ENCODE measurements around the gene LAMC1.

LAMC1 gene

DNA sequence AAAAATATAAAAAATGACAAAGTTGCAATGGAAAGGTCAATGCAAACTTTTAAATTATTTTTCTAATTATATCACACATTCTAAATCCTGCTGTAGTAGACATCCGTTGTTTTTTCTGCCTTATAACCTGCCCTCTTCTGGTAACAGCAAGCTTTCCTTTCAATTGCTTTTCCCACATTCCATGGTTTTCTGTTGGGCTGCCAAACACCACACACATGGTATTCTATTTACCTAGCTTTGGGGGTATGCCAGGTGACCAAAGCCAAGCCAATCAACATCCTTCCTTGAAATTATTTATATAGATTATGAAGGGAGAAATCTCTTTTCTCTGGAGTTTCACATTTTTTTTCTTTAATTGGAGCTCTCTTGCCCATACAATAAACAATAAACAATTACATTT lies 3.4 kb upstream of the LAMC1 start:
- in situ Hi-C loops (cut with MboI; ENCODE audit: low sequenced_read_pairs) = no loop called here

DNA sequence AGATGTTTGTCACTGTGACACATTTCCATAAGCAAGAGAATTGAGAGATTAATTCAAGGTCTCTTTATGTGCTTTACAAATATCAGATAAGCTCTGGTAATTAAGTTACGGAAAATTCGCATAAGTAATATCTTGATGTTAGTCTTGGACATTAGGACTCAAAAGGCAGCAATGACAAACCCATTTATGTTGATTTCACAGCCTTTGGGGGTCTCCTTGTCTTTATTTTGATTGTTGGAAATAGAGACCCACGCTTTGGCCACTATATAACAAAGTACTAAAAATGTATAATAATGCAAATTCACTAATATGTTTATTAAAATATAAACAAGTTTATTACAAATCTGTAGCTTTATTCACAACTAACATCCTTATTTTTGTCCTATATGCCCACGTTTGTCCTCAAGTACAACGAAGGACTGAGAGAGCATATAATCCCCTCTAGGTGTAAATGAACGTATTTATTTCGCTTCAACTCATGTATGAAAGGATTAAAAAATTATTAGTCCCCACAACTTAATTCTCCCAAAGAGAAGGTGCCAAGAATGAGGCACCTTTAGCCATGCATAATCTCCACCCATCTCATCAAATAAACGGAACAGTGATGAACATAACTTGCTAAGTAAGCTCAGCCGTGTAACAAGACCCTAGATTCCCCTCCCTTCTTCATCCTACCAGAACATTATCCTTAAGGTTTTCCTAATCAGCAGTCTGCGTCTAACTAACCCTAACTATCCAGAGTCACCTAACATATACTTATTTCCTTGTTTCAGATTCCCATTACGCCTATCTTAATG lies 1.6 kb upstream of the LAMC1 start:
- in situ Hi-C loops (cut with MboI; ENCODE audit: low sequenced_read_pairs) = no loop called here

DNA sequence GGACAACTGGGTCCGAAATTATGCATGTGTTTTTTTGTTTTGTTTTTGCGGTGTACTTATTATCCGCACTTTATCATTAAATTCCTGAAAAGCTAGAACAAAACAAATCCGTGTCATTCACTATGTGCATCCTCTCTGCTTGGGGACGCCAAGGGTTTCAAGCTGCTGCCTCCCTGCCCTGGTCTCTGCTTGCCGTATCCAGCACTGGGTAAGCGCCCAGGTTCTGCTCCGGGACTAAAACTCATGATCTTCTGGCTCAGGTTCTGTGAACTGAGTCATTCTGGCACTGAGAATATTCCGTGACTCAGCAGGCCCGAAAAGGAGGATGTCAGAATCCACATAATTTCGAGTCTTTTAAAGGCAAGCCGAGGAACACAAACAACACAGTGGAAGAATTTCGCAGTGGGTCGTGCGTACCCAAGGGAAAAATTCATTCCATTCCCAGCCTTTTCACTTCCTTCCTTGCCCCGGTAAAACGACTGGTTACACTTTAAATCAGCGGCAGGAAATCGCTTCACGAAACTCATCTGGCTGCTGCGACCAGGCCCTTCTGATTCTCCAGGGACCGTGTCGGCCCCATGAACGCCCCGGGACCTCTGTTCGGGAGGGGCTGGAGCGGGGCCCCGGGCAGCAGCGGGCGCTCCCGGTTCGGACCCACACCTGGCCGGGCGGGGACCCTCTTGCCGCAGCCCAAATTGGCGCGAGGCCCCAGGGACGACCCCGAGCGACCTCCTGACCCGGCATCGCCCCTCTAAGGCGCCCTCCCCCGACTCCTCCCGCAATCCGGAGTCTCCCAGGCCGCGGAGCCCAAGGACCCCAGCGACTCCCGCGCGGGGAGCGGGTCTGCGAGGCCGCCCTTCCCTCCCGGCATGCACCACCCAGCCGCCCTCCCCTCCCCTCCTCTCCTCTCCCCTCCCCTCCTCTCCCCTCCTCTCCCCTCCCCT lies 746 bp upstream of the LAMC1 start:
- in situ Hi-C loops (cut with MboI; ENCODE audit: low sequenced_read_pairs) = no loop called here

GRCh38 chr1:183023601-183024316 lies 539 bp downstream of the LAMC1 start:
- in situ Hi-C loops (cut with MboI; ENCODE audit: low sequenced_read_pairs) = no loop called here

GRCh38 chr1:183024317-183025009 lies 1.2 kb downstream of the LAMC1 start:
- in situ Hi-C loops (cut with MboI; ENCODE audit: low sequenced_read_pairs) = no loop called here

DNA sequence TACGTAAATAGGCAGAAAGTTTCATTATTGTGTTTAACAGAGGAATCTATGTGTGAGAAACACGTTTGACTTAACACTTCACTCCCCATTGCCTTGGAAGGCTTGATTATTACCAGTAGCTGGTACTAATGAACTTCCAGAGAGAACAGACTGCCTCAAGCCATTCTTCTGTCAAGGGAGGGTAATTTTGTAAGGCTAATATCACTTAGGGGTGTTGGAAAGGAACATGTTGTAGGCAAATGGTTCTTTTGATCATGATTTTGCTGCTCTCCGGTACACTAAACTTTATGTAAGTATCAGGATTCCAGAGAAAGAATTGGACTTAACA lies 1.8 kb downstream of the LAMC1 start:
- in situ Hi-C loops (cut with MboI; ENCODE audit: low sequenced_read_pairs) = no loop called here

GRCh38 chr1:183025782-183026774 lies 2.9 kb downstream of the LAMC1 start:
- in situ Hi-C loops (cut with MboI; ENCODE audit: low sequenced_read_pairs) = no loop called here

DNA sequence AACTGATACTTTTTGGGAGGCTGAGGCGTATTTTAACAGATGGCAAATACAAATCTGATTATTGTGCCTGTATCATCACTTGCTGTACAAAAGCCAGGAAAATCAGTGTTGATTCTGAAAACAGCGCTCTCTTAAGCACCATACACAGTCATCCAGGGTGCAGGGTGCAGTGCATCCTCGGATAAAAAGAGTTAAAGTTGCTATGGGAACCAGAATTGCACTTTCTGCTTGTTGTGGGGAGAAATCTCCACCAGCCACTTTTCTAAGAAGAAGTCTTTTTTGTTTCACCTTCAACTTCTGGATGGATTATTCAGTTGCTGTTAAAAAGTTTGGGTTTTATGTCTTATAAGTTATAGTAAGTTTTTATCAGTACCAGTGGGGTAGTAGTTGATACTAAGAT lies 3.8 kb downstream of the LAMC1 start:
- in situ Hi-C loops (cut with MboI; ENCODE audit: low sequenced_read_pairs) = no loop called here

GRCh38 chr1:183027791-183028190 lies 4.6 kb downstream of the LAMC1 start:
- in situ Hi-C loops (cut with MboI; ENCODE audit: low sequenced_read_pairs) = no loop called here

- in situ Hi-C loops (cut with MboI; ENCODE audit: low sequenced_read_pairs) = no loop called here
Measured at GRCh38 chr1:183029591-183030000, 6.4 kb downstream of the LAMC1 start.

DNA sequence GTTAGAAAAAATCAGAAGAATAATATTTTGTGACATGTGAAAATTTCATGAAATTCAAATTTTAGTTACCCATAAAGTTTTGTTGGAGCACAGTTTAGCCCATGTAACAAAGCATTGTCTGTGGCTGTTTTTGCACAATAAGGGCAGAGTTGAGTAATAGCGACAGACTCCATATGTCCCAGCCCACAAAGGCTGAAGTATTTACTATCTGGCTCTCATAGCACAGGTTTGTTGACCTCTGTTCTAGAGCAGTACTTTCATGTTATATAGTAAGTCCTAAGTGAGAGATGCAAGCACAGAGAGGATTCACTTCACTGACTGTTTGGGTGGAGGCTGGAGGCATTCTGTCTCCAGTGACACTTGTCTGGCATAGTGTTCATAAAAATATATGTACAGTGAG lies 6.8 kb downstream of the LAMC1 start:
- in situ Hi-C loops (cut with MboI; ENCODE audit: low sequenced_read_pairs) = no loop called here

GRCh38 chr1:183032122-183032921 lies 9.1 kb downstream of the LAMC1 start:
- in situ Hi-C loops (cut with MboI; ENCODE audit: low sequenced_read_pairs) = no loop called here

DNA sequence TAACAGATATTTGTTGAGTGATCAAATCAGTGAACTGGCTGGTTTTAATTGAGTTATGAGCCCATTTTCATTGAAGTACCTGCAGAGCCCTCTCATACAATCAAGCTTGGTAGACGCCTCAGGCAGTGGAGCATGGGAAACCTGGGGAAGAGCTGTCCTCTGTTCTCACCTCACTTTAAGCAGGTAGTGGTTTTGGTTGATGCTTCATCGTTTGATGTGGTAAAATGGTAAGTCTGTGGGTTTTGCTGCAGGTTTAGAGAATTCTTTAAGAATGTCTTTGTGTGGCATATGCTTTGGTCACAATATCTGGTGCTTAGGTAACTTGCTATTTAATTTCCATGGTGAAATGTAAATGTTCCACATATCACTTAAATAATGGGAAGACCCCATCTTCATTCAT lies 10.0 kb downstream of the LAMC1 start:
- in situ Hi-C loops (cut with MboI; ENCODE audit: low sequenced_read_pairs) = no loop called here

DNA sequence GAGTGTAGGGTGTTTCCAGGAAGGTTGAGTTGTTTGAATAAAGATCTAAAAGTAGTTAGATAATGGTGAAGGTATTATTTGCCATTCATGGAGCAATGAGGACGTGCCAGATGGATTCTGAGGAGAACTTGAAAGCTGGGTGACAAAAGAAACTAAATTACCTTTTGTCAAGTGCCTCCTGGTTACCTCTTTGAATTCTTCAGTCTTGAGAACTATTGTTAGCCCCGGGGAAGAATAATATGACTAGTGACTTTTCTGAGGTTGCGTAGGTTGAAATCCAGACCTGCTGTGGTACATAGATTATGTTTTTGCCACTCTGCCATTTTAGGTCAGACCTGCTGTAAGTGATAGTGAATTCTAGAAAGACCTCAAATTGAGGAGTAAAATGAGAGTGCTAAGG lies 11.5 kb downstream of the LAMC1 start:
- in situ Hi-C loops (cut with MboI; ENCODE audit: low sequenced_read_pairs) = no loop called here

- in situ Hi-C loops (cut with MboI; ENCODE audit: low sequenced_read_pairs) = no loop called here
Measured at GRCh38 chr1:183038333-183038866, 15.2 kb downstream of the LAMC1 start.

DNA sequence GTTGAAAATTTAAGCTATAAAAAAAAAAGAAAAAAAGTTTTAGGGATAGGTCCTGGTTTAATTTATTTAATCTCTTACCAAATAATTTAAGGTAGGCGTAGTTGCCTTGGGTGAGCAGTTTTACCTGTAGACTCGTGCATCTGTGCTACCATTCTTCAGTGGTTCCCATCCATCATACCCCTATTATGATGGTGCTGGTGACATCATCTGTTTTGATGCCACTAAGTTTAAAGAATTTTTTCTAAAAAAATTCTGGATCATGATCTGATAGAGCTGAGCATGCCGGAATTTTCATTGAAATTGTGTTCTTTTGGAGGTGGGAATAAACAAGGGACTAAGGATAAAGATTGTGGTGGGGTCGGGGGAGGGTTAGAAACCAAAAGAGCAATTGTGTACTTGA lies 15.7 kb downstream of the LAMC1 start:
- in situ Hi-C loops (cut with MboI; ENCODE audit: low sequenced_read_pairs) = no loop called here

- in situ Hi-C loops (cut with MboI; ENCODE audit: low sequenced_read_pairs) = no loop called here
Measured at GRCh38 chr1:183039330-183039729, 16.1 kb downstream of the LAMC1 start.

- in situ Hi-C loops (cut with MboI; ENCODE audit: low sequenced_read_pairs) = no loop called here
Measured at GRCh38 chr1:183039985-183040447, 16.8 kb downstream of the LAMC1 start.
